Left lung (tissue), 10 donors: ENCODE results near the gene BRAP. TPM values are rescaled to one million over a fixed set of nuclear protein-coding genes. Genes with fewer than 3 reads are reported as not detected.

Source experiments
- ATAC-seq: fragments of 200-7000 bp; cut with Tn5 transposase; one replicate; pipeline ENCODE4 v1.9.1; 2020; ENCODE audit warnings: moderate library complexity
- DNase-seq, 4 donors: peaks; one replicate each; pipeline ENCODE4 v3.0.0-alpha.2; 2013 to 2020
- H3K27ac ChIP-seq, 2 donors: fragments of 200-600 bp; sonication (generic) in 1 of 2; one replicate each; pipeline versions ENCODE4 v1.5.0 to v1.8.0; 2020 to 2021
- H3K27me3 ChIP-seq, 2 donors: fragments of 200-600 bp; sonication (generic) in 1 of 2; one replicate each; pipeline versions ENCODE4 v1.5.0 to v1.8.0; 2020 to 2021
- H3K36me3 ChIP-seq, 2 donors: fragments of 200-600 bp; sonication (generic) in 1 of 2; one replicate each; pipeline versions ENCODE4 v1.5.0 to v1.8.0; 2020 to 2021
- H3K4me1 ChIP-seq, 2 donors: fragments of 200-600 bp; one replicate each; pipeline ENCODE4 v1.8.0; 2021
- H3K4me3 ChIP-seq, 2 donors: fragments of 200-600 bp; sonication (generic) in 1 of 2; one replicate each; pipeline versions ENCODE4 v1.5.0 to v1.8.0; 2020 to 2021; ENCODE audit warnings: mild to moderate bottlenecking in 1 of 2
- H3K9me3 ChIP-seq, 2 donors: fragments of 200-600 bp; sonication (generic) in 1 of 2; one replicate each; pipeline versions ENCODE4 v1.5.0 to v1.8.0; 2020 to 2021
- intact Hi-C, 2 donors: fragments of 100-400 bp; cut with DNase I; formaldehyde crosslinking; loops; one replicate each; pipeline versions ENCODE4 v1.11.2 to v1.14.2; 2022
- polyA plus RNA-seq, 6 donors: library from polyadenylated mRNA; unstranded; fragments of 120-200 nt; gene quantifications; one replicate each; pipeline ENCODE4 v1.2.1, GENCODE V29; 2013; ENCODE audit not compliant: insufficient read length in 6 of 6
- total RNA-seq, 2 donors: library from RNA; stranded (reverse); fragmentation: NEBNext Ultra II Directional; extraction: Animal tissue kit (Norgen Biotek cat#: 25700); gene quantifications; one replicate each; pipeline ENCODE4 v1.2.1, GENCODE V29; 2021
- TF ChIP-seq, protein P1 (sequence below), 2 donors: fragments of 200-600 bp; sonication (generic) in 1 of 2; IDR thresholded peaks; one replicate each; pipeline versions ENCODE4 v1.5.0 to v1.8.0; 2021; ENCODE audit warnings: antibody characterized with exemption in 2 of 2
- donor health status: DM: no; HTN: yes; CAD: no.
- donor health status: DM: no; HTN: no; CAD: no.

The BRAP gene
- total and polyA plus RNA-seq, 8 donors, result 15.2 to 20.1 (median 18.2) TPM

GRCh38 chr12:111643427-111643826, 42.3 kb downstream of the BRAP start:
- TF ChIP-seq, protein P1, sequence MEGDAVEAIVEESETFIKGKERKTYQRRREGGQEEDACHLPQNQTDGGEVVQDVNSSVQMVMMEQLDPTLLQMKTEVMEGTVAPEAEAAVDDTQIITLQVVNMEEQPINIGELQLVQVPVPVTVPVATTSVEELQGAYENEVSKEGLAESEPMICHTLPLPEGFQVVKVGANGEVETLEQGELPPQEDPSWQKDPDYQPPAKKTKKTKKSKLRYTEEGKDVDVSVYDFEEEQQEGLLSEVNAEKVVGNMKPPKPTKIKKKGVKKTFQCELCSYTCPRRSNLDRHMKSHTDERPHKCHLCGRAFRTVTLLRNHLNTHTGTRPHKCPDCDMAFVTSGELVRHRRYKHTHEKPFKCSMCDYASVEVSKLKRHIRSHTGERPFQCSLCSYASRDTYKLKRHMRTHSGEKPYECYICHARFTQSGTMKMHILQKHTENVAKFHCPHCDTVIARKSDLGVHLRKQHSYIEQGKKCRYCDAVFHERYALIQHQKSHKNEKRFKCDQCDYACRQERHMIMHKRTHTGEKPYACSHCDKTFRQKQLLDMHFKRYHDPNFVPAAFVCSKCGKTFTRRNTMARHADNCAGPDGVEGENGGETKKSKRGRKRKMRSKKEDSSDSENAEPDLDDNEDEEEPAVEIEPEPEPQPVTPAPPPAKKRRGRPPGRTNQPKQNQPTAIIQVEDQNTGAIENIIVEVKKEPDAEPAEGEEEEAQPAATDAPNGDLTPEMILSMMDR (IDR thresholded peaks at IDR 0.05), result no peak
- peak in 2 of 4 donors; percentile 43 to 44 for DNase-seq
- Histone ChIP-seq H3K36me3 (peaks cover 0 to 78% of the 10 kb centered on the region in 2 donors), H3K4me3 (no peak overlapping the region), H3K4me1 (no peaks in the 10 kb centered on the region), H3K9me3 (no peaks in the 10 kb centered on the region), H3K27ac (peak overlapping the region in 1 of 2 donors; percentile 79), H3K27me3 (no peaks in the 10 kb centered on the region)
- peak; percentile 48 for ATAC-seq
- intact Hi-C loops, result no loop called here

GRCh38 chr12:111642681-111643426, 42.9 kb downstream of the BRAP start:
- H3K36me3 ChIP-seq, result peaks cover 0 to 72% of the 10 kb centered on the region in 2 donors
- ATAC-seq (no peak), DNase-seq (peak in 1 of 4 donors; percentile 30)
- no peaks in the 10 kb centered on the region for H3K9me3 ChIP-seq
- peak overlapping the region in 1 of 2 donors; percentile 79 for H3K27ac ChIP-seq
- intact Hi-C loops, result no loop called here
- H3K4me3 ChIP-seq, result no peak overlapping the region
- TF ChIP-seq, protein P1 (IDR thresholded peaks at IDR 0.05), result no peak
- no peaks in the 10 kb centered on the region for H3K27me3 ChIP-seq
- H3K4me1 ChIP-seq, result no peaks in the 10 kb centered on the region

- Histone ChIP-seq H3K36me3 (peaks cover 0 to 49% of the 10 kb centered on the region in 2 donors), H3K27ac (no peak overlapping the region), H3K27me3 (no peaks in the 10 kb centered on the region), H3K4me1 (peaks cover 5 to 9% of the 10 kb centered on the region in 2 donors), H3K9me3 (no peaks in the 10 kb centered on the region), H3K4me3 (no peak overlapping the region)
- ATAC-seq, result no peak
- DNase-seq, result no peak
- TF ChIP-seq, protein P1 (IDR thresholded peaks at IDR 0.05), result no peak
- intact Hi-C loops, result no loop called here
These were observed 45.2 kb downstream of the BRAP start for GRCh38 chr12:111640506-111640905.

GRCh38 chr12:111638556-111638955, 47.2 kb downstream of the BRAP start:
- H3K4me3 ChIP-seq, result no peak overlapping the region
- DNase-seq, result no peak
- TF ChIP-seq, protein P1 (IDR thresholded peaks at IDR 0.05), result no peak
- H3K4me1 ChIP-seq, result peaks cover 5 to 9% of the 10 kb centered on the region in 2 donors
- H3K27me3 ChIP-seq, result no peaks in the 10 kb centered on the region
- peaks cover 0 to 29% of the 10 kb centered on the region in 2 donors for H3K36me3 ChIP-seq
- H3K27ac ChIP-seq, result peak overlapping the region in 1 of 2 donors; percentile 17
- intact Hi-C loops, result no loop called here
- no peaks in the 10 kb centered on the region for H3K9me3 ChIP-seq
- ATAC-seq, result no peak

GRCh38 chr12:111636209-111636945, 49.4 kb downstream of the BRAP start:
- Histone ChIP-seq H3K27me3 (no peaks in the 10 kb centered on the region), H3K9me3 (no peaks in the 10 kb centered on the region), H3K36me3 (peaks cover 0 to 11% of the 10 kb centered on the region in 2 donors), H3K4me3 (no peak overlapping the region), H3K27ac (peak overlapping the region; percentile 33 to 48), H3K4me1 (peaks cover 5 to 9% of the 10 kb centered on the region in 2 donors)
- intact Hi-C loops, result no loop called here
- DNase-seq (peak in 3 of 4 donors; percentile 60 to 78 (median 71)), ATAC-seq (peak; percentile 80)
- TF ChIP-seq, protein P1 (IDR thresholded peaks at IDR 0.05), result no peak
